Measurements from ENCODE around the gene RAMAC.
"Not testable (repeated sequence)": the region's sequence is repeated elsewhere in the genome, so short reads cannot be mapped to it uniquely, and the experiment has no call there.

RAMAC gene

GRCh38 chr15:82968066-82968465 is 17.9 kb upstream of the RAMAC start:
- DNase-seq (ENCODE audit: low read depth in 2 of 2): no peak

GRCh38 chr15:82969353-82969752 is 16.7 kb upstream of the RAMAC start:
- no peak for DNase-seq (ENCODE audit: low read depth in 2 of 2)

GRCh38 chr15:82970078-82970686 is 15.8 kb upstream of the RAMAC start:
- DNase-seq (ENCODE audit: low read depth in 2 of 2): no peak

GRCh38 chr15:82970696-82971095 is 15.3 kb upstream of the RAMAC start:
- DNase-seq (ENCODE audit: low read depth in 2 of 2): no peak

- DNase-seq (ENCODE audit: low read depth in 2 of 2): no peak
Measured at GRCh38 chr15:82971218-82971984, 14.6 kb upstream of the RAMAC start.

GRCh38 chr15:82972990-82973389 is 13.0 kb upstream of the RAMAC start:
- DNase-seq (ENCODE audit: low read depth in 2 of 2): no peak

- DNase-seq (ENCODE audit: low read depth in 2 of 2): no peak
Measured at GRCh38 chr15:82977076-82977475, 8.9 kb upstream of the RAMAC start.

- no peak for DNase-seq (ENCODE audit: low read depth in 2 of 2)
Measured at GRCh38 chr15:82978438-82978837, 7.6 kb upstream of the RAMAC start.

GRCh38 chr15:82979726-82980125 is 6.3 kb upstream of the RAMAC start:
- no peak for DNase-seq (ENCODE audit: low read depth in 2 of 2)

- DNase-seq (ENCODE audit: low read depth in 2 of 2): no peak
Measured at GRCh38 chr15:82980981-82981380, 5.0 kb upstream of the RAMAC start.

GRCh38 chr15:82986442-82986780 is 401 bp downstream of the RAMAC start:
- peak; percentile 2 to 10 for DNase-seq (ENCODE audit: low read depth in 2 of 2)

GRCh38 chr15:82992436-82992998 is 6.5 kb downstream of the RAMAC start:
- no peak for DNase-seq (ENCODE audit: low read depth in 2 of 2)

GRCh38 chr15:82993144-82993543 is 7.1 kb downstream of the RAMAC start:
- DNase-seq (ENCODE audit: low read depth in 2 of 2): no peak

GRCh38 chr15:82995076-82995475 is 9.1 kb downstream of the RAMAC start:
- no peak for DNase-seq (ENCODE audit: low read depth in 2 of 2)

- DNase-seq (ENCODE audit: low read depth in 2 of 2): no peak
Measured at GRCh38 chr15:82995938-82996337, 9.9 kb downstream of the RAMAC start.

- no peak for DNase-seq (ENCODE audit: low read depth in 2 of 2)
Measured at GRCh38 chr15:82999426-82999825, 13.4 kb downstream of the RAMAC start.

- DNase-seq (ENCODE audit: low read depth in 2 of 2): no peak
Measured at GRCh38 chr15:82999905-83000671, 14.1 kb downstream of the RAMAC start.

- DNase-seq (ENCODE audit: low read depth in 2 of 2): not testable (repeated sequence)
Measured at GRCh38 chr15:83000672-83001031, 14.6 kb downstream of the RAMAC start.

GRCh38 chr15:83010709-83011270 is 24.8 kb downstream of the RAMAC start:
- DNase-seq (ENCODE audit: low read depth in 2 of 2): peak; percentile 62 to 74

- DNase-seq (ENCODE audit: low read depth in 2 of 2): peak; percentile 65 to 79
Measured at GRCh38 chr15:83011271-83012075, 25.5 kb downstream of the RAMAC start, which contains the start of gene C15orf40. Gene C15orf40 (minus strand): TSS chr15:83011639. CDS start chr15:83011607, 32 bp downstream.

- DNase-seq (ENCODE audit: low read depth in 2 of 2): no peak
Measured at GRCh38 chr15:83012076-83012426, 26.0 kb downstream of the RAMAC start.

All from stimulated activated CD4-positive, alpha-beta T cell treated with anti-CD3 and anti-CD28 coated beads, Interleukin-15, amount 100 ng/mL, for 48 hours (primary cell).